NCI-H1417 (cell line): Measurements from ENCODE around the gene RBPMS2.
A peak's percentile ranks its signal among the peaks of the same experiment; 100 is the strongest.

Source experiments
- DNase-seq, 3 experiments: peaks; one replicate each; lab custom pipeline; 2025; lab: John Stamatoyannopoulos, UW

Gene RBPMS2

DNA sequence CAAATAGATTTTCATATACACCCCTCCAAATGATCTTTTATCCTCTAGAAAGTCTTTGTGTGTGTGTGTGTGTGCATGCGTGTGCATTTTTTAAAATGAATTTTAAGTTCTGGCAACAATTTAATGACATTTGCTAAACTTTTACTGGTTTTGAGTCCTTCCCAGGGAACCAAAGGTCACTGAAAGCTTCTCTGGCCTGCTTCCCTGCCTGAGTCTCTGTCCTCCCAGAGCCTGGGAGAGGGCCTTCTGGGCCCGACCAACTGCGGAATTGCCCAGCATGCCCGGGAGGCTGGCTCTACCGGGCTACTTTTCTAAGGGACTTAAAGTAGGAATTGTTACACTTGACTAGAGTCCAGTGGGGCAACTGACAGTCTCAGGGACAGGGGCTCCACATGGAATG is 7.4 kb upstream of the RBPMS2 start:
- DNase-seq: no peak

DNA sequence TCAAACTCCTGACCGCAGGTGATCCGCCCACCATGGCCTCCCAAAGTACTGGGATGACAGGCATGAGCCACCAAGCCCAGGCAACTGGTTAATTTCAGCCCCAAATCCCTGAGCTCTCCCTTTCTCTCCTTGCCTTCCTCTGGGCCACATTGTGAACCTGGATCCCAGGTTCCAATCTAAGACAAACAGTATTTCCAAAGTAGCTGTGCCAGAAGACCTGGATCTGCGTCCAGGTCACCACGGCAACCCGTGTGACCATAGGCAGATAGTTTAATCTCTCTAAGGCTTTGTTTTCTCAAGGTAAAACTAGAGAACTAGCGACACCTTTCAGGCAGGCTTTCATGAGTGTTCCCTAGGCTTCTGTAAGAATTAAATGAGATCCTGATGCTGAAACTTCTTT is 5.9 kb upstream of the RBPMS2 start:
- DNase-seq: no peak

DNA sequence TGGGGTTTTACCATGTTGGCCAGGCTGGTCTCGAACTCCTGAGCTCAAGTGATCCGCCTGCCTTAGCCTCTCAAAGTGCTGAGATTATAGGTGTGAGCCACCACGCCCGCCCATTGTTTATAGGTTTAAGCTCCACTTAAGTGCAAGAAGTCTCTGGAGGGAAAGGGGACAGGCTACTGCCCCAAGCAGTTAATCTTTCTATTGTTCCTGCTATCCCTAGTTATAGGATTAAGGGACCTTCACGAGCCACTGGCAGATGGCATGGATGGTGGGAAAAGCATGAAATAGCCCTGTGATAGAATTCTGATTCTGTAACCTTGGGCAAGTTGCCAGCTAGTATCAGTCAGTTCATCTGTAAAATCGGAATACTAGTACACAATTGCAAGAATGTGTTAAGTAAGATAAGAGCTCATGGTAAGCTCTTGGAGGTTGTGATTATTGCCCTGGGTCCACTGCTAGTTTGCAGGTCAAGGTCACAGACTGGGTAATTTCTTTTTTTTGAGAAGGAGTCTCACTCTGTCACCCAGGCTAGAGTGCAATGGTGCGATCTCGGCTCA is 5.3 kb upstream of the RBPMS2 start:
- DNase-seq: no peak

DNA sequence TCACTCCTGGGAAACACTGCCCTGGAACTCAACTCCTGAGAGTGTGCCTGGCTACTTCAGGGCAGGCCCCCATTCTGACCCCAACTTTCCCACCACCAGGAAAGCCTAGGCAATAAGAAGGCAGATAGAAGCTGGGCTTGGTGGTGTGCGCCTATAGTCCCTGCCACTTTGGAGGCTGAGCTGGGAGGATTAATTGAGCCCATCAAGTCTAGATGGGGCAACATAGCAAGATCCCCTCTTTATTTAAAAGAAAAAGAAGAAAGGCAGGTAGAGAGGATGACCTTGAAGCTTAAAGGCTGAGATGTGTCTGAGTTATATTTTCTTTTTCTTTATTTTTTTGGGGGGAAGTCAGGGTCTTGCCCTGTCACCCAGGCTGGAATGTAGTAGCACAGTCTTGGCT is 4.2 kb upstream of the RBPMS2 start:
- no peak for DNase-seq

DNA sequence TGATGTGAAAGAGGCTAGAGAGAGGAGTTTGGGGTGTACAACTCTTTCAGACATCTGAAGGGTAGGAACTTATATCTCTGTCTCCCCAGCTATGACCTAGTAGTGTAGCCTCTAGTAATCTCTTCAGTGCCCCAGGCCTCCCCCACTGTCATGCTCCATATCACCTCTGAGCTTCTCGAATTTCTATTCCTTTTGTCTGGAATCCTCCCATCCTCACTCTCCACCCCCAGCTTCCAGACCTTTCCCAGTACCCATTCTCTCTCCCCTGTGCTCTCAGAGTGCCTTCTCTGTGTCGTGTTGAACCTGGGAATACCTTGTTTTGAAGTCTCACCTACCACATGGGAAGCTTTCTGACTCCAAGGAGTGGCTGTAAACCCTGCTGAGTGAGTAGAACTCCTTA is 3.6 kb upstream of the RBPMS2 start:
- DNase-seq: no peak

DNA sequence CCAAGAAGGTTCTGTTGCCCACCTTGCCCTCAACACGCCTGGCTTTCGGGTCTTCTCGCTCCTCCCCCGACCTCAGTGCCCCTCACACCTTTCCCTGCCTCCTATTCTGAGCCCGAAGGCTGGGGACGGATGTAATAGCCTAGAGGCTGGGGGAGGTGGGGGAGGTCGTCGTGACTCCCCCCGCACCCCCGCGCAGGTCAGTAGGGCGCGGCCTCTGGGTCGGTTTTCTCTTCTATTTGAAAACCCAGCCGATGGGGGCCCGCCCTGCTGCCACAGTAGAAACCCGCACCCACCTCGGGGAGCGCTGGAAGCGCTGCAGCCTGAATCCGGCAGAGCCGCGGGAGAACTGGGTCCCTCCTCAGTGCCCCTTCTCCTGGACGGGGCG is 1.0 kb upstream of the RBPMS2 start:
- DNase-seq: no peak

DNA sequence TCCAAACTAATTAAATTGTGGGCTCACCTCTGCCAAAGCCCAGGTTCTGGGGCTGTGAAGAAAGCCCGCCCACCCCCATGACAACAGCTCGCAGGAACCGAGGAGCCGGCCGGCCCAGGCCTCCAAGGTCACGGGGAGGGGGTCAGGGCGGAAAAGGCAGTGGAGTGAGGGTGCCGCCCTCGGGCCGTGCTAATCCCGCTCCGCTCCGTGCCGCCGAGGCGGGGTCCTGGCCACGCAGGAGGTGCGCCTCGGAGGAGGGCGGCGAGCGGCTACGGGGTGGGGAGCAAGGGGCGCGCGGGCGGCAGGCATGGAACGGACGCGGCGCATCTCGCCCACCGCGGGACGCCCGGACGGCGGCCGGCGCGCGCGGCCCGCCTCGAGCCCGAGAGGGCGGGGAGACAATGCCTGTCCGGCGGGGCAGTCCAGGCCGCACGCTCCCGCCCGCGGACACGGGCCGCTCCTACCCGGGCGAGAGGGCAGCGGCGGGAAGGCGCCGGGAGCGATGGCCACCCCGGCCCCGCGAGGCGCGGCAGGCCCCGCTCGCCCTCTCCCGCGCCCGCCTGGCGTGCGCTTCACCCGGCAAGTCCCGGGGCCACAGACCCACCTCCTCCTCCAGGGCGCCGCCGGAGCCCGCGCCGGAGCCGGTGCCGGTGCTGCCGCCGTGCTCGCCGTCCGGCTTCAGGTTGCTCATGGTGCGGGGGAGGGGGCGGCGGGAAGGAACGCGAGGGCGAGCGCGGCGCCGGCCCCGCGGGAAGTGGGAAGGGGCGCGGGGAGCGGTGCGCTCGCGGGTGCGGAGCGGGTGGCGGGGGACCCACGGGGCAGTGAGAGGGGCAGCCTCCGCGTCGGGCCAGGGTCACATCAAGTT is 528 bp downstream of the RBPMS2 start:
- DNase-seq: peak in 2 of 3 experiments; percentile 47 to 61

DNA sequence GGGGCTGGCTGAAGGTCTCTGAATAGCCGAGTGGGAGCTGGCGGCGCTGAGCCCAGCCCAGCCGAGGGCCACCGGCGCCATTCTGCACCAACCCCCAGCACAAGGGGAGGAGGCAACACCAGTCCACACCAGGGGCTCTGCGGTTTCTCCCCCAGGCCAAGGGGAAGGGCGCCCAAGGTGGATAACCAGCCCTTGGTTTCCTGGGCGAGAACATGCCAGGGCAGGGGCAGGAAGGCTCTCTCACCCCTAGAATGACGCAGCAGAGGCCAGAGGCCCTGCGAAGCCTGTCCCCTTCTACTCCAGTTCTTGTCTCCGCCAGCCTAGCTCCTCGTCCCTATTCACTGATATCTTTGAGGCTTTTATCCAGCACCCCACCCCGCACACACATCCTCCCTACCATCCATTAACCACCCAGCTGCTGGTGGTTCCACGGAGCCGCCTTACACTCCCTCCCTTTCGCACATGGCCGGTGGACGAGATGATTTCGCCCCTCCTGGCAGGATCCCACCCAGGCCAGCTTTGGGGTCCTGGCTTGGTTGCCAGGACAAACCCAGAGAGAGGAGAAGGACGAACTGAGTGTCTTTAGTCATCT is 1.3 kb downstream of the RBPMS2 start:
- no peak for DNase-seq

DNA sequence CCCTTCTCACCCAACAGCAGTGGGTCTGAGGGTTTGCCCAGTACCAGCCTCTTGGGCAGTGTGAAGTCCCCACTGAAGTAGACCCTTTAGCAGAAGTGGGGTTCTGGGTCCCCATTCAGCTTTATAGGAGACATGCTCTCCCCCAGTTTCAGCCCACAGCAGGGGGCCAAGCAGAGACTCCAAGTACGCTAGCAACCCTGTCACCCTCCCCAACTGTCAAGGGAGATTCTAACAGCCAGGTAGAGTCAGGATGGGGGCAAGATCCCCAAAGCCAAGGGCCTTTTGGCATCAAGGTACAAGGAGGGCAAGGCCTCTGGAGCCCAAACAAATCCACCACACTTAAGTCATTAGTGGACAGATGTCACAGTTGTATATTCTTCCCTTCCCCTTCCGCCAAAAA is 1.8 kb downstream of the RBPMS2 start:
- no peak for DNase-seq

DNA sequence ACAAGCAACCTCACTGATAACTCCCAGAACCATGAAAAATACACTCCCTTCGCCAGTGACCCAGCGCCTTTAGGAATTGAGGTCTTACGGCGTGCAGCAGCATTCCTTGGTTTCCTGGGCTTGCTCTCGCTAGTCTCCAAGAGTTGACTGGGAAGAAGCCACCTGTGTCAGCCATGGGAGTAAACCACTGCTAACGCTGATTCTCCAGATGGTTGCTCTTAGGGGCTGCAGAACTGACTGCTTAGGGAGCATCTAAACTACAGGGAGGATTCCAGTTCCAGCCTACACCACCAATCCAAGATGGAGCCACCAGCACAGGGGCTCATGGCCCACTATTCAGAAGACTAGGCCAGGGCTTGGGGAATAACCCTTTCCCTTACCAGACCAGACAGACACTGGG is 2.4 kb downstream of the RBPMS2 start:
- DNase-seq: no peak

DNA sequence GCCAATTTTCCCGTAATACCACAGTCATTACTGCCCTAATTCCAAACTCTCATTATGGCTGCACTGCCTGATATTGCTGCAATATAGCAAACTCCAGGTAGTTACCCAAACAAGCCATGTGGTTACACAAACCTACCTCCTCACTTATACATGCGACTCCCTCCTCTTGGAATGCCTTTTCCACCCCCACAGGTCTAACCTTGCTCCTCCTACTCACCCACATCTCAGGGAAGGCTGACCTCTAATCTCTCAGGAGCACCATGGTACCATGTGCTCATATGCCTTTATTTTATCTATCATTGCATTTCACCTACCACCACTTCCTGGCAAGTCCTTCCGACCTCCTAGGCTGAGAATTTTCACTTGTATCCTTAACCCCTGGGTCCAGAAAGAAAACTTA is 2.9 kb downstream of the RBPMS2 start:
- no peak for DNase-seq

DNA sequence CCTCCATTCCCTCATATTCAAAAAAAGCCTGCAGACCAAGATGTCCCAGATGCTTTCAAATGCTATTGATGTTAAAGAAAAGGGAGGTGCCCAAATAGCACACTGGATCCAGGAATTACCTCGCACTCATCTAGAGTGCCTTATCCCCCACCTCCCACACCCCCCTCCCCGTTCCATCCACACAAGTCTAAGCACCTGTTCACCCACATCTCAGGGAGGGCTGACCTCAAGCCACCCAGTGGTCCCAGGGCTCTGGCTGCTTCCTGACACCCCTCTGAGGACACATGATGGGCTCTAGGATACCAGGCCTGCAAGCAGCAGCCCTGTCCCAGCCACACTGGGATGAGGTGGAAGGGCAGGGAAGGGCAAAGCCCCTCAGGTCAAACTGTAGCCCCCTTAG is 4.8 kb downstream of the RBPMS2 start:
- DNase-seq: no peak

DNA sequence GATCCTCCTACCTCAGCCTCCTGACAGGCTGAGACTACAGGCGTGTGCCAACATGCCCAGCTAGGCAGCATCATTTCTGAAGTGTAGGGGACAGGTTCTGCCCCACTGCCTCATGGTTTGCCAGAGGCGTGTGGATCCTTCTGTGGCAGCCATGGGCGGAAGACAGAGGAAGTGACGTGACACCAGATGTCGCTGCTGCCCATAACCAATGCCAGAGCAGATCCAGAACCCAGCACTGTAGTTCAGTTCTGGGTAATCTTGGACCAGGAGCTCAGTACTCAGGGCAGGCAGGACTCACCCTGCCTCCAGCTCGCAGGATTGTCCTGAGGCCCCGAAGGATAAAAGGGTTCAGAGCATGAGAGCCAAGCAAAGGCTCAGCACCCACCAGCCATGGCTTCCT is 8.2 kb downstream of the RBPMS2 start:
- DNase-seq: no peak

DNA sequence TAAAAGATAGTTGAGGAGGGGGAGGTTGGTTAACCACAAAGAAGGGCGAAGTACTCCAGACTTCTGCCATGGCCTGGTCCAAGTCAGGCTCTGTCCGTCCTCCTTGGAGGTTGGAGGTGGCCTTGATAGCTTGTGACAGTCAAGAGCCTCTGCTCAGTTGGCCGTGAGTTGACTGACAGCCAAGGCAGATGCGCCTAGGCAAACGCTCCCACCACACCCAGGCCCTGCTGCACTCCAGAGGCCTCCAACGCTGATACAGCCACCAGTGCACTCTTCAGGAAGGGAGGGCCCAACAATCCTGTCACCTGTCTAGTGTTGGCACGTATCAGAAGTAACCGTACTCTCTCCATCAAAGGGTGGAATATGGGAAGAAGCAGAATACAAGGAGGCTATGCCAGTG is 9.3 kb downstream of the RBPMS2 start:
- DNase-seq: no peak

DNA sequence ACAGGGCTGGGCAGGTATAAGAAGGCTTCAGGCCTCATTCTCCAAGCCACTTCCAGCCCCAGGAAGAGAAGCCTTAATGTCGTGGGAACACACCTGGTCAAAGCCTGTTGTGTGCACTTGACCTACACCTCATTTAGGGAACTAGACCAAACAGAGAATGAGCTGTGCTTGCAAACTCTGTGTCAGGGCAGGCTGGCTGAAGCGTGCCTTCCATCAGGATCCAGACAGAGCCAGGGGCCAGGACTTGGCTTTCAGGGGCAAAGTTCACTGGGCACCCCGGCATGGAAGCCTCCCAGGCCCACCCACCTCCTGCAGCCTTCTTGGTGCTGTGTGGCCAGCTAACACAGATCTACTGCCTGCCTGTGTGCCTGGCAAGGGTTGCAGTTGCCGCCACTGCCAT is 11.5 kb downstream of the RBPMS2 start:
- no peak for DNase-seq

DNA sequence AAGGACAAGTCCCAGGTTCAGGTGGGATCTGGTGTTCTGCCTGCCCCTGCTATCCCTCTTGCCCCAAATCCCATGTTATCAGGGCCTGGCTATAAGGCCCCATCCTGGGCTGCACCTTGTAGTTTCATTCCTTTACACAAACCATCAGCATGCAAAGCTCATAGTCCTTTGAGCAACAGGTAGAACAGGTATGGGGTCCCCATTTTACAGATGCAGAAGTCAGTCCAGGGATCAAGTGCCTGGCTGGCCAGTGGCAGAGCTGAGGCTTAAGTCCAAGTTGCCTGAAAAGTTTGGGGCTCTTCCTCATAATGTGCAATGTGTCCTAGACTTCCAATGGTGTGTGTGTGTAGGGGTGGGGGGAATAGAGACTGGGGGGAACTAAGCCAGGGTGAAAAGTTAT is 11.9 kb downstream of the RBPMS2 start:
- no peak for DNase-seq

DNA sequence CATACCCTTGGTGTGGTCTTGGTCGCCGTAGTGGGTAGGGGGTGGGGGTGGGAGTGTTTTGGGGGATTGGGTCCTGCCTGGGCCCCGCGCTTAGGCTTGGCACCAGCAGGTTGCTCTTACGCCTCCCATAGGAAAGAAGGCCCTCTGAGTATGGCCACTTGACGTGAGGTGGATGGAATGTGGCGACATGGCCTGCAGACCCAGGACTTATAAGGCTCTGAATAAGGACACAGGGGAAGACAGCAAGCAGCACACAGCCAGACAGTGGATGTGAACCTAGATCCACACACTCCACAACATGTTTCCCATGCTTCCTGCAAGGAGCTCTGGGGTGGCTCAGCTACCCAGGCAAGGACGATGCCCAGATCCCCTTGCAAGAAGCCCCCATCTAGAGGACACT is 12.4 kb downstream of the RBPMS2 start:
- DNase-seq: no peak

DNA sequence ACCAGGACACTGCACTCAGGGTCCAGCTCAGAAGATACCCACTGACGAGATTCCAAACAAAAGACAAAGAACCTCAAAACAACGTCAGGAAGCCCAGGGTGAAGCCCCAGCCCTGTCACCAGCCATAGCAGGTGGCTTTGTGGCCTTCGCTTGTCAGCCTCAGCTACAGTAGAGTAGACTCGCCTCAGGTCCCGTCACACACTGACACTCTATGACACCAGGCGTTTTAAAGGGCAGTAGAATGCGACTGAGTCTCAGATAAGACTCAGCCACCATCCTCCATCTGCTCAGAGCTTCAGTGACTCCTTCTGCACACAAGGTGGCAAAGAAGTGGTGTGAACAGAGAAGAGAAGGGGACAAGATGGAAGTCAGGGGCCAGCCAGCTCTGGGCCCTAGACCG is 12.8 kb downstream of the RBPMS2 start:
- no peak for DNase-seq

DNA sequence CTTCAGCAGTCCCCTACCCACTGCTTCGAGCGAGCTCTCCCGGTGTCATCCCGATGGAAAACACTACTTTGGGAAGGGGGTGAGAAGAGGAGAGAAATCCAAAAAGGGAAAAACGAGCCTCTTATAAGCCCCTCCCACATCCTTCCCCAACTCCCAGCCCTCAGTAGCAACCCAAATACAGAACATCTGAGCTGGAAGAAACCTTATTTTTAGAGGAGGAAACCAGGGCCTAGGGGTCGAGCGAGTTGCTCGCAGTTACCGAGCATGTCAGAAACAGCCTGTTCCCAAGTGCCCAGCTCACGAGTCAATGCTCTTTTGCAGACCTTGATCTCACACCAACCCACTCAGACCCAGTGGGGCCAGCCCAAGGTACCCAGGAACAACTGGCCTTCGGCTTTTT is 14.2 kb downstream of the RBPMS2 start:
- no peak for DNase-seq

DNA sequence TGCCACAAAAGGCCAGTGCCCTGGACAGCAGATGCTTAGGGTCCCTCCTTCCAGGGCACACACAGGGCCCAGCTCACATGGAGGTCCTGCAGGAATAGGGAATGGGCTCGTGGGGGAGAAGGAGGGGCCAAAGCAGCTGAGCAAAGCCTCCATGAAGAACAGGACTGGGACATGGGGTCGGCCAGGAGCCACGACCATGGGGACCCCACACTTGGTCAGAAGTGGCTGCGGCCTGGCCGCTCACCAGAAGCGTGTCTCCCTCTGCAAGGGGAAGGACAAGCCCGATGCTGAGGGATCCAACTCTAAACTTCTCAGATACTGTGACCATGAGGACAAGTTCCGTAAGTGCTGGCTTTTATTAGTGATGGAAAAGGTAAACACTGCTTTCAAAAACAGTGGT is 15.3 kb downstream of the RBPMS2 start:
- no peak for DNase-seq

DNA sequence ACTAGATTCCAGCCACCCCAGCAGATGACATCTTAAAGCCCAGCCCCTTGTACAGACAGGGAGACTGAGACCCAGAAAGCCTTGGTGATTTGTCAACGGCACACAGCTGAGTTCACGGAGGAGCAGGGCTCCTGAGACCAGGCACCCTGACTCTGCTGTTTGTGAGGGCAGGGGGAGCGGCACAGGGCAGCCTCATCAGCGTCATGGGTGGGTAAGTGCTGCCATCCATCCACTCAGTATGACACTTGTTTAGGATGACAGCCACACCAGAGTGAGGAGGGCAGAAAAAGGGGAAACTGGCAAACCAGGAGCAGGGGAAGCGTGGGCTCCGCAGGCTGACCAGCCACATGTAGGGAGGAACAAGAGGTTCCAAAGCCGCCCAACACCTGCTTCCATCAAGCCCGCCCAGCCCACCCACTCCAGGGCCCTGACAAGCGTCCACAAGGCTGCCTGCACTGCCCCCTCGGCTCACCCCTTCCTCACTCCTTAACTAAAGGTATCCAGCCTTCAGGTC is 19.9 kb downstream of the RBPMS2 start:
- no peak for DNase-seq

DNA sequence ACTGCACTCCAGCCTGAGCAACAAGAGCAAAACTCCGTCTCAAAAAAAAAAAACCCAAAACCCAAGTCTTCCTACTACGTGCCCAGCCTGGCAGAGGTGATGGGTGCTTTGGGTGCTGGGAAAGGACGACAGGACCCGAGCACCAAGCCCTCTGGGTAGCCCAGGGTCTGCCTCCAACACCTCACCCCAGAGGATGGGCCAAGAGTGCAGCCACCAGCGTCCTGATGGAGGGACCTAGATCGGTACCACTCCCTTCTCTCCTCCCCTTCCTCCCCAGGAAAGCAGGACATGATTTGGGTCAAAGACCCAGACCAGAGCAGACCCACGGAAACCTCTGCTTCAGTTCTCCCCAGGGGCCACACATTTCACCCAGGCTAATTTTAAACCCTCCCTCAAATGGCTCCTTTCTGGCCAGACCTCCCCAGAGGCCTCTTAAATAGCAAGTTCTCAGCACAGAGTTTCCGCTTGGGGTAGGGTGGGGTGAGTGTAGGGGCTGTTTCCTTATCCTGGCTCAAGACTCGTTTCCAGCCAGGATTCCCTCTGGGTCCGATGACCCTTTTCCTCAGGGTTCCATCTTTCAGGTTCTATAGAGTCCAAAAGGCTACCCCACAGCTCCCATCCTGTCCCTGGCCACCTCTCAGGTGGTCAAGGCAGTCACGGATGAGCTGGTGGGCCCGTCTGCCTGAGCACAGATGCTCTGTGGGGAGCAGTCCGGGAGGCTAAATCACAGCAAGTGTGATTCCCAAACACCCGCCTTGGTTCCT is 20.5 kb downstream of the RBPMS2 start:
- DNase-seq: no peak
